Osteoblast (primary cell): Measurements from ENCODE around the gene HIPK3. TPM values are rescaled to one million over a fixed set of nuclear protein-coding genes. Genes with fewer than 3 reads are reported as not detected.
"Not testable (repeated sequence)": the region's sequence is repeated elsewhere in the genome, so short reads cannot be mapped to it uniquely, and the experiment has no call there.

ENCODE experiments used
- DNase-seq: peaks from one replicate; pipeline ENCODE4 v3.0.0; 2011; ENCODE audit warnings: low spot score, mixed read lengths; ENCODE audit not compliant: insufficient read length; ENCODE audit errors: missing footprints
- H2AFZ ChIP-seq: 2 replicates; pipeline ENCODE4 v1.6.0; 2011; ENCODE audit warnings: mild to moderate bottlenecking, low read length
- H3K27ac ChIP-seq: 2 replicates; pipeline ENCODE4 v1.5.1; 2011; ENCODE audit warnings: mild to moderate bottlenecking, low read depth, low read length, moderate library complexity
- H3K27me3 ChIP-seq: 2 replicates; pipeline ENCODE4 v1.6.0; 2012; ENCODE audit warnings: mild to moderate bottlenecking, control low read depth, inconsistent platforms, low read length, moderate library complexity; ENCODE audit not compliant: insufficient read depth
- H3K36me3 ChIP-seq: 2 replicates; pipeline ENCODE4 v1.5.1; 2011; ENCODE audit warnings: mild to moderate bottlenecking, low read length, control low read depth, moderate library complexity; ENCODE audit not compliant: insufficient read depth
- H3K4me1 ChIP-seq: 2 replicates; pipeline ENCODE4 v1.5.1; 2011; ENCODE audit warnings: mild to moderate bottlenecking, low read length, control low read depth, moderate library complexity; ENCODE audit not compliant: insufficient read depth
- H3K4me2 ChIP-seq: 2 replicates; pipeline ENCODE4 v1.6.0; 2011; ENCODE audit warnings: mild to moderate bottlenecking, low read length; ENCODE audit not compliant: insufficient read depth
- H3K4me3 ChIP-seq: fragments of 200-600 bp; sonication (generic); 3 replicates; pipeline ENCODE4 v1.5.1; 2012; ENCODE audit warnings: mild to moderate bottlenecking, low read length, inconsistent platforms; ENCODE audit not compliant: insufficient read depth
- H3K79me2 ChIP-seq: 2 replicates; pipeline ENCODE4 v1.6.0; 2012; ENCODE audit warnings: mild to moderate bottlenecking, low read length, control low read depth, inconsistent platforms; ENCODE audit not compliant: insufficient read depth
- H3K9me3 ChIP-seq: 2 replicates; pipeline ENCODE4 v1.5.1; 2011; ENCODE audit warnings: low read depth, low read length, control low read depth
- H4K20me1 ChIP-seq: 2 replicates; pipeline ENCODE4 v1.6.0; 2012; ENCODE audit warnings: mild to moderate bottlenecking, low read length, control low read depth; ENCODE audit not compliant: insufficient read depth
- total RNA-seq: library from RNA; depleted of rRNA; stranded (reverse); fragments of >200 nt; gene quantifications from 2 replicates; pipeline ENCODE4 v1.2.3, GENCODE V29; 2012
- TF ChIP-seq, protein P1 (sequence below): IDR thresholded peaks from 2 replicates; pipeline ENCODE4 v1.5.1; 2011; ENCODE audit warnings: mild to moderate bottlenecking, low read depth, low read length, moderate library complexity; ENCODE audit errors: extremely low read depth

Gene HIPK3
- total RNA-seq, 1 donor: 195 TPM

DNA sequence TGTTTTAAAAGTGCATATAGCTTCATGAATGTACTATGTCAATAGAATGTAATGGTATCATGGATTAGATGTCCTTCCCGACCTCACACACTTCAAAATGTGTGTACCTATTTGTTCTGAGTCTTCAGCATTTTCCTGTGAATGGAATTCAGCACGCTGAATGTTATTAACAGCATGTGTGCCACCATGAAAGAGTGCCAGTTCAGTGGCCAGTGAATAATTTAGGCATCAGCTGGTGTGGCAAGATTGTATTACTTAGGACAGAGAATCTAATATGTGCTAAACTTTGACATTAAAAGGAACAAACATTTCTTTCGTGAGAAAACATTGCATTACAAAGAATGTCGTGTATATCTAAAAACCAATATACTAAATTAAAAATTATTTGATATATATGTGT lies 46.4 kb downstream of the HIPK3 start:
- TF ChIP-seq, protein P1, sequence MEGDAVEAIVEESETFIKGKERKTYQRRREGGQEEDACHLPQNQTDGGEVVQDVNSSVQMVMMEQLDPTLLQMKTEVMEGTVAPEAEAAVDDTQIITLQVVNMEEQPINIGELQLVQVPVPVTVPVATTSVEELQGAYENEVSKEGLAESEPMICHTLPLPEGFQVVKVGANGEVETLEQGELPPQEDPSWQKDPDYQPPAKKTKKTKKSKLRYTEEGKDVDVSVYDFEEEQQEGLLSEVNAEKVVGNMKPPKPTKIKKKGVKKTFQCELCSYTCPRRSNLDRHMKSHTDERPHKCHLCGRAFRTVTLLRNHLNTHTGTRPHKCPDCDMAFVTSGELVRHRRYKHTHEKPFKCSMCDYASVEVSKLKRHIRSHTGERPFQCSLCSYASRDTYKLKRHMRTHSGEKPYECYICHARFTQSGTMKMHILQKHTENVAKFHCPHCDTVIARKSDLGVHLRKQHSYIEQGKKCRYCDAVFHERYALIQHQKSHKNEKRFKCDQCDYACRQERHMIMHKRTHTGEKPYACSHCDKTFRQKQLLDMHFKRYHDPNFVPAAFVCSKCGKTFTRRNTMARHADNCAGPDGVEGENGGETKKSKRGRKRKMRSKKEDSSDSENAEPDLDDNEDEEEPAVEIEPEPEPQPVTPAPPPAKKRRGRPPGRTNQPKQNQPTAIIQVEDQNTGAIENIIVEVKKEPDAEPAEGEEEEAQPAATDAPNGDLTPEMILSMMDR: no peak
- Histone ChIP-seq H3K36me3 (no peaks in the 10 kb centered on the region), H3K4me1 (peaks cover 10% of the 10 kb centered on the region), H4K20me1 (peaks cover 55% of the 10 kb centered on the region), H3K4me3 (no peak overlapping the region), H3K4me2 (no peak overlapping the region), H3K79me2 (peaks cover 94% of the 10 kb centered on the region), H3K27me3 (no peaks in the 10 kb centered on the region), H3K27ac (no peak overlapping the region), H2AFZ (no peak overlapping the region), H3K9me3 (no peaks in the 10 kb centered on the region)
- no peak for DNase-seq

DNA sequence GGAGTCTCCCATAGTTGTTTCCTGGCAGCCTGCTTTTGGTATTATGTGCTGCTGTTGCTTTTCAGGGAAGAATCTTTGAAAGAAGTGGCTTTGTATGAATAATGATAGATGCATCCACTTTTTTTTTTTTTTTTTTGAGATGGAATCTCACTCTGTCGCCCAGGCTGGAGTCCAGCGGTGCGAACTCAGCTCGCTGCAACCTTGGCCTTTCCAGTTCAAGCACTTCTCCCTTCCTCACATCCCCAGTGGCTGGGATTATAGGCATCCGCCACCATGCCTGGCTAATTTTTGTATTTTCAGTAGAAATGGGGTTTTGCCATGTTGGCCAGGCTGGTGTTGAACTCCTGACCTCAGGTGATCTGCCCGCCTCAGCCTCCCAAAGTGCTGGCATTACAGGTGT lies 49.6 kb downstream of the HIPK3 start:
- H3K9me3 ChIP-seq, DNase-seq, H3K4me1 ChIP-seq, H3K27me3 ChIP-seq, H3K27ac ChIP-seq, H3K4me3 ChIP-seq, H3K4me2 ChIP-seq, H3K36me3 ChIP-seq, H2AFZ ChIP-seq: not testable (repeated sequence)
- H4K20me1 ChIP-seq: peaks cover 74% of the 10 kb centered on the region
- peaks cover 94% of the 10 kb centered on the region for H3K79me2 ChIP-seq

DNA sequence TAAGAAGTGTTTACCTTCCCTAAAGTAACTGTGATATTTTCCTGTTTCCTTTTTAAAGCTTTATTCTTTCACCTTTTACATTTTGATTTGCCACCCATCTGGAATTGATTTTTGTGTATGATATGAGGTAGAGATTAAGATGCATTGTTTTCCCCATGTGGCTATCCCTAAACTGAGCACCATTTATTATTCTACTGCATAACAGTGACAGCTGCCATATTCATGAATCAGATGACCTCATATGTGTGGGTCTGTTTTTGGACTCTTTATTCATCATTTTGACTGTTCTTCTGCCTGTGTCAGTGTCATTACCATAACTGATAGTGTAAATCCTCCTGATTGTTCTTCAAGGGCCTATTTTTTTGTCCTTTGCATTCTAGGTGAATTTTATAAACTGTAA lies 50.8 kb downstream of the HIPK3 start:
- no peak for DNase-seq
- TF ChIP-seq, protein P1: no peak
- Histone ChIP-seq H3K79me2 (peaks cover 94% of the 10 kb centered on the region), H3K9me3 (no peaks in the 10 kb centered on the region), H3K4me1 (peaks cover 10% of the 10 kb centered on the region), H4K20me1 (peaks cover 76% of the 10 kb centered on the region), H3K27me3 (no peaks in the 10 kb centered on the region), H3K36me3 (no peaks in the 10 kb centered on the region), H3K27ac (no peak overlapping the region), H2AFZ (no peak overlapping the region), H3K4me3 (no peak overlapping the region), H3K4me2 (no peak overlapping the region)

DNA sequence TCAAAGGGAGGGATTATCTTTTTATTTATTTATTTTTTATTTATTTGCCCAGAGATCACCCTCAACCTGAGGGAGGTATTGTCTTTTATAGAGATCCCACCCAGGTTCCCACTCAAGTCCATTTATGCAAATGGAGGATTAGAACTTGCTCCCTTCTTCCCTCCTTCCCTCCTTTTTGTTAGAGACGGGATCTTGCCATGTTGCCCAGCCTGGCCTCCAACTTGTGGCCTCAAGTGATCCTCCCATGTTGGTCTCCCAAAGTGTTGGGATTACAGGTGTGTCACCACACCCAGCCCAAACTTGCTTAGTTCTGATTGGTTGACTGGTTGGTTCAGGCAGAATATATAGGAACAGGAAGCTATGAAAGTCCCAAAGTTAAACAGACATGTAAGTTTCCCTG lies 51.9 kb downstream of the HIPK3 start:
- Histone ChIP-seq H4K20me1 (peaks cover 79% of the 10 kb centered on the region), H2AFZ (no peak overlapping the region), H3K79me2 (peaks cover 95% of the 10 kb centered on the region), H3K4me2 (no peak overlapping the region), H3K4me3 (no peak overlapping the region), H3K27me3 (no peaks in the 10 kb centered on the region), H3K9me3 (no peaks in the 10 kb centered on the region), H3K4me1 (peaks cover 10% of the 10 kb centered on the region), H3K36me3 (no peaks in the 10 kb centered on the region), H3K27ac (no peak overlapping the region)
- DNase-seq: no peak
- TF ChIP-seq, protein P1: no peak
